ENCODE measurements around the gene FOXQ1.
A peak's percentile ranks its signal among the peaks of the same experiment; 100 is the strongest.

Gene FOXQ1

GRCh38 chr6:1311400-1312202 is at the start of gene FOXQ1:
FOXQ1 (plus strand) TSS chr6:1312098; CDS start chr6:1312705, 607 bp downstream.
- no peak for DNase-seq

- DNase-seq: no peak
Measured at GRCh38 chr6:1262704-1263038, 49.2 kb upstream of the FOXQ1 start.

- peak; percentile 29 for DNase-seq
Measured at GRCh38 chr6:1263039-1263849, 48.7 kb upstream of the FOXQ1 start.

- no peak for DNase-seq
Measured at GRCh38 chr6:1263850-1264377, 48.0 kb upstream of the FOXQ1 start.

- DNase-seq: no peak
Measured at GRCh38 chr6:1264619-1265445, 47.1 kb upstream of the FOXQ1 start.

- DNase-seq: no peak
Measured at GRCh38 chr6:1266686-1267056, 45.2 kb upstream of the FOXQ1 start.

- no peak for DNase-seq
Measured at GRCh38 chr6:1267057-1267732, 44.7 kb upstream of the FOXQ1 start.

- DNase-seq: no peak
Measured at GRCh38 chr6:1267790-1268762, 43.8 kb upstream of the FOXQ1 start.

- no peak for DNase-seq
Measured at GRCh38 chr6:1271071-1271763, 40.7 kb upstream of the FOXQ1 start.

- no peak for DNase-seq
Measured at GRCh38 chr6:1278061-1278720, 33.7 kb upstream of the FOXQ1 start.

GRCh38 chr6:1279065-1279464 is 32.8 kb upstream of the FOXQ1 start:
- DNase-seq: no peak

- DNase-seq: no peak
Measured at GRCh38 chr6:1280666-1281300, 31.1 kb upstream of the FOXQ1 start.

- DNase-seq: no peak
Measured at GRCh38 chr6:1281746-1282145, 30.2 kb upstream of the FOXQ1 start.

- no peak for DNase-seq
Measured at GRCh38 chr6:1283501-1283900, 28.4 kb upstream of the FOXQ1 start.

GRCh38 chr6:1285556-1285955 is 26.3 kb upstream of the FOXQ1 start:
- peak; percentile 12 for DNase-seq

GRCh38 chr6:1285956-1286355 is 25.9 kb upstream of the FOXQ1 start:
- DNase-seq: peak; percentile 16

GRCh38 chr6:1287103-1287591 is 24.8 kb upstream of the FOXQ1 start:
- DNase-seq: peak; percentile 92

GRCh38 chr6:1290086-1290485 is 21.8 kb upstream of the FOXQ1 start:
- DNase-seq: no peak

- no peak for DNase-seq
Measured at GRCh38 chr6:1290805-1291204, 21.1 kb upstream of the FOXQ1 start.

Measured in suppressor macrophage treated with lipopolysaccharide for 4 hours (primary cell).